Lung (tissue), 12 donors: ENCODE data around the gene MEGF9. TPM values are rescaled to one million over a fixed set of nuclear protein-coding genes. Genes with fewer than 3 reads are reported as not detected.
A peak's percentile ranks its signal among the peaks of the same experiment; 100 is the strongest.

ENCODE experiments used
- ATAC-seq: fragments of 200-7000 bp; cut with Tn5 transposase; one replicate; pipeline ENCODE4 v1.9.1; 2020; ENCODE audit warnings: moderate number of reproducible peaks; ENCODE audit not compliant: insufficient read depth, low FRiP score
- DNase-seq, 3 donors: peaks; one replicate each; pipeline ENCODE4 v3.0.0-alpha.2; 2013 to 2017
- H3K27ac ChIP-seq, 2 donors: one replicate each; pipeline ENCODE4 v1.5.1; 2013; ENCODE audit warnings: mild to moderate bottlenecking in 2 of 2, moderate library complexity in 2 of 2, control low read depth in 1 of 2, inconsistent platforms in 1 of 2, low read depth in 1 of 2, low read length in 1 of 2
- H3K27me3 ChIP-seq, 3 donors: one replicate each; pipeline ENCODE4 v1.5.1; 2013; ENCODE audit warnings: low read length in 2 of 3; ENCODE audit not compliant: control insufficient read depth in 3 of 3, insufficient read depth in 3 of 3
- H3K36me3 ChIP-seq, 4 donors: one replicate each; pipeline ENCODE4 v1.5.1; 2013; ENCODE audit warnings: low read length in 4 of 4, mild to moderate bottlenecking in 1 of 4, moderate library complexity in 1 of 4; ENCODE audit not compliant: control insufficient read depth in 4 of 4, insufficient read depth in 4 of 4
- H3K4me1 ChIP-seq, 5 donors: one replicate each; pipeline ENCODE4 v1.5.1; 2013; ENCODE audit warnings: low read length in 5 of 5, mild to moderate bottlenecking in 2 of 5, moderate library complexity in 1 of 5; ENCODE audit not compliant: control insufficient read depth in 5 of 5, insufficient read depth in 5 of 5
- H3K4me3 ChIP-seq: one replicate; pipeline ENCODE4 v1.5.1; 2013; ENCODE audit warnings: mild to moderate bottlenecking, control low read depth, moderate library complexity
- H3K9ac ChIP-seq, 2 donors: one replicate each; pipeline ENCODE4 v1.5.1; 2013; ENCODE audit warnings: low read length in 2 of 2, control low read depth in 1 of 2; ENCODE audit not compliant: insufficient read depth in 1 of 2
- H3K9me3 ChIP-seq, 4 donors: one replicate each; pipeline ENCODE4 v1.5.1; 2013; ENCODE audit warnings: low read length in 3 of 4, mild to moderate bottlenecking in 1 of 4, moderate library complexity in 1 of 4; ENCODE audit not compliant: control insufficient read depth in 4 of 4, insufficient read depth in 3 of 4
- WGBS, 2 donors: extraction: QIAGEN DNeasy Blood & Tissue Kit; methylation state at CpG; one replicate each; pipeline ENCODE4 v1.1.7; 2013; 5-methylcytosine and 5-hydroxymethylcytosine counted together
- polyA plus RNA-seq, 2 donors: library from polyadenylated mRNA; stranded (reverse); fragments of 200-250 nt; gene quantifications; one replicate each; pipeline ENCODE4 v1.2.1, GENCODE V29; 2013
- total RNA-seq, 2 donors: library from RNA; depleted of rRNA in 1 of 2; stranded (reverse); fragments of >200 nt in 1 of 2; gene quantifications; one replicate each; pipeline ENCODE4 v1.2.1, GENCODE V29; 2014 to 2021
- TF ChIP-seq, protein P1 (sequence below): IDR thresholded peaks from 2 replicates; pipeline ENCODE4 v1.5.1; 2012; ENCODE audit warnings: mild to moderate bottlenecking; ENCODE audit errors: control extremely low read depth, extremely low read depth
- donor health status: control.
- donor health status: control.
- donor health status: Bipolar disorder and iron deficiency.
- donor health status: healthy.
- donor health status: DM: yes; HTN: yes; CAD: no.

The MEGF9 gene
- total and polyA plus RNA-seq, 4 donors: 19.2 to 48.3 (median 30.6) TPM

DNA sequence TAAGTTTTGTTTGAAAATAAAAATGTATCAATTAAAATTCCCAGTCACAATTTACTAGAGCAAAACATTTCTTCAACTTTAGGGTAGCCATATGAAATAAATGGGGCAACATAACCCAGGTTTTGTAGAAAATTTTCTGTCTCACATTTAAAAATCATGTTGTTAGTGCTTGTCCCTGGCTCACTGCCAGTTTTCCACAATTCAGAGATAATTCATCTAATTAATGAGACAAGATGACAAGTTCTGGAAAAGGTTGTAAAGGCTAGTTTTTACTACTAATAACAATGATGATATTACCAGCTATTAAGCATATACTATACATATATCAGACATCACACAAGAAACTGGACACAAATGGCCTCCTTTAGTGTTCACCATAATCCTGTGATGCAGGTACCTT is 45.9 kb downstream of the MEGF9 start:
- no peaks in the 10 kb centered on the region for H3K27me3 ChIP-seq
- TF ChIP-seq, protein P1, sequence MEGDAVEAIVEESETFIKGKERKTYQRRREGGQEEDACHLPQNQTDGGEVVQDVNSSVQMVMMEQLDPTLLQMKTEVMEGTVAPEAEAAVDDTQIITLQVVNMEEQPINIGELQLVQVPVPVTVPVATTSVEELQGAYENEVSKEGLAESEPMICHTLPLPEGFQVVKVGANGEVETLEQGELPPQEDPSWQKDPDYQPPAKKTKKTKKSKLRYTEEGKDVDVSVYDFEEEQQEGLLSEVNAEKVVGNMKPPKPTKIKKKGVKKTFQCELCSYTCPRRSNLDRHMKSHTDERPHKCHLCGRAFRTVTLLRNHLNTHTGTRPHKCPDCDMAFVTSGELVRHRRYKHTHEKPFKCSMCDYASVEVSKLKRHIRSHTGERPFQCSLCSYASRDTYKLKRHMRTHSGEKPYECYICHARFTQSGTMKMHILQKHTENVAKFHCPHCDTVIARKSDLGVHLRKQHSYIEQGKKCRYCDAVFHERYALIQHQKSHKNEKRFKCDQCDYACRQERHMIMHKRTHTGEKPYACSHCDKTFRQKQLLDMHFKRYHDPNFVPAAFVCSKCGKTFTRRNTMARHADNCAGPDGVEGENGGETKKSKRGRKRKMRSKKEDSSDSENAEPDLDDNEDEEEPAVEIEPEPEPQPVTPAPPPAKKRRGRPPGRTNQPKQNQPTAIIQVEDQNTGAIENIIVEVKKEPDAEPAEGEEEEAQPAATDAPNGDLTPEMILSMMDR: no peak
- H3K36me3 ChIP-seq: no peaks in the 10 kb centered on the region
- H3K4me3 ChIP-seq: no peak overlapping the region
- no peaks in the 10 kb centered on the region for H3K9me3 ChIP-seq
- no peak for ATAC-seq
- DNase-seq: no peak
- H3K4me1 ChIP-seq: peaks cover 0 to 17% (median 1%) of the 10 kb centered on the region in 5 donors
- H3K27ac ChIP-seq: no peak overlapping the region
- peak overlapping the region in 1 of 2 donors; percentile 24 for H3K9ac ChIP-seq

DNA sequence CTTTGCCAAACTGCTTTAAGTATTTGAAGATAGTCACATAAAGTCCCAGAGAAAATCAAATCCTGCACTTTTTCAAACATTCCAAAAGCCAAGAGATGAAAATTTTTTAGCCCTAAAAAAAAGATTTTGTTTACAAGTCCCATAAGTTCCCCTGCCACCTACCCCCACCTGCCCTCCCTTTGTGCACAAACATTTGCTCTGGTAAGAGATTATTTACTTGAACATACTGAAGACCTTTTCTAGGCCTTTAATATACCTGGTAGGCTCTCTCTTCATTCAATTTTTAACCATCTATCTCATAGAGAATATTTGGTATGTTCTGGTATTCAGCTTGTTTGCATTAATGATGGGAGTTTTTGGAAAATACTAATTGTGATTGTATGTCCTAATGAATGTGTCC is 50.3 kb downstream of the MEGF9 start:
- TF ChIP-seq, protein P1: no peak
- H3K27ac ChIP-seq: no peak overlapping the region
- no peak overlapping the region for H3K4me3 ChIP-seq
- H3K9me3 ChIP-seq: no peaks in the 10 kb centered on the region
- no peak overlapping the region for H3K9ac ChIP-seq
- DNase-seq: no peak
- ATAC-seq: no peak
- H3K36me3 ChIP-seq: peaks cover 0 to 2% (median 0%) of the 10 kb centered on the region in 4 donors
- H3K27me3 ChIP-seq: no peaks in the 10 kb centered on the region
- peaks cover 0 to 16% (median 1%) of the 10 kb centered on the region in 5 donors for H3K4me1 ChIP-seq

DNA sequence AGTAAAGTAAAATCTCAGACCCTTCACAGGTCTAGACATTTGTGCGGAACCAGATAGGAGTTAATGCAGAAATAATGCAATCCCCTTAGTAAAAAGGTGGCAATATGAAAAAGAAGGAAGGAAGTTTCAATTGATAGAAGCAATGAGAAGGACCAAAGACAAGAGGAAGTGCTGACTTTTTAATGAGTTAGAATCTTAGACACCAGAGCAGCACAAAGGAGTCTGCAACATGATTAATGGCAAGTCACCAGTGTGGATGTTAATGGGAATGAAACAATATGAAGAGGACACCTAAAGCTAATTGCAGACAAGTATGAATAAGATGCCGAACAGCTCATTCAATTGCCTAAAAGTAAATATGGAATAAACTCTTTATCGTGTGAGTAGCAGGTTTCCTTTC is 50.9 kb downstream of the MEGF9 start:
- ATAC-seq: no peak
- Histone ChIP-seq H3K9me3 (no peaks in the 10 kb centered on the region), H3K27me3 (no peaks in the 10 kb centered on the region), H3K9ac (no peak overlapping the region), H3K27ac (no peak overlapping the region), H3K36me3 (peaks cover 0 to 2% (median 0%) of the 10 kb centered on the region in 4 donors), H3K4me3 (no peak overlapping the region), H3K4me1 (peaks cover 0 to 10% (median under 1%) of the 10 kb centered on the region in 5 donors)
- WGBS, 2 donors: 38 to 54% methylated on average over 3 of the region's 3 CpGs
- TF ChIP-seq, protein P1: no peak
- no peak for DNase-seq

DNA sequence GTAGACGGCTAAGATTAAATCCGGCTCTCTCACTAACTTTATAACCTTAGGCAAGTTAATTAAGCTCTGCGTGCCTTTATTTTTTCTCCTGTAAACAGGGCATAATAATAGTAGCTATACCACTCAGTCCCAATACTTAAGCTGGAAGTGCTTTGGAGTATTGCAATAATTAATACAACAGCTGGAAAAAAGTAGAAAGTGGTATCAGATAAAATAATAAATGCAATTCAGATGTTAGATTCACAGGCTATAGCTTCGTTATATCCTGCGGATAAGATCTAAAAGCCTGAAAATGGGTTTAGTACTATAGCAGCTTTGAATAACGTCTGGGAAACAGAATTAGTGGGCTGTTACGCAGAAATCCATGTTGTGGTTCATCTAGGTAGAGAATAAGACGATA is 51.8 kb downstream of the MEGF9 start:
- ATAC-seq: no peak
- no peak for DNase-seq
- Histone ChIP-seq H3K4me1 (peaks cover 0 to 7% (median 0%) of the 10 kb centered on the region in 5 donors), H3K4me3 (no peak overlapping the region), H3K27ac (no peak overlapping the region), H3K9me3 (no peaks in the 10 kb centered on the region), H3K36me3 (peaks cover 0 to 2% (median 0%) of the 10 kb centered on the region in 4 donors), H3K27me3 (no peaks in the 10 kb centered on the region), H3K9ac (no peak overlapping the region)
- TF ChIP-seq, protein P1: no peak
- 94 to 97% methylated on average over 8 of the region's 8 CpGs for WGBS, 2 donors
